ENCODE data around the gene ATP11C. TPM values are rescaled to one million over a fixed set of nuclear protein-coding genes. Genes with fewer than 3 reads are reported as not detected.
"Not testable (repeated sequence)": the region's sequence is repeated elsewhere in the genome, so short reads cannot be mapped to it uniquely, and the experiment has no call there.

ATP11C gene
- total RNA-seq, 5 donors from 2014 or later (not counting 1 experiment from before 2014, with no cell fraction given), result 18.4 to 27.1 (median 23.1) TPM

GRCh38 chrX:139969286-139969685 lies 36.4 kb upstream of the ATP11C start:
- no peak for ATAC-seq (replicated peaks in 1 of 4)
- H3K4me3 Mint-ChIP-seq, result no peak overlapping the region
- WGBS (ENCODE audit: insufficient coverage), result no CpG with 5 or more reads among the region's 2 CpGs
- no peaks in the 10 kb centered on the region for H3K27me3 ChIP-seq (replicated peaks in 1 of 2; ENCODE audit: control insufficient read depth in 2 of 2, extremely low read depth in 1 of 2, insufficient read depth in 2 of 2, low read length in 1 of 2)
- H3K36me3 ChIP-seq (ENCODE audit: control insufficient read depth in 2 of 2, extremely low read depth in 1 of 2, insufficient read depth in 1 of 2, low read length in 1 of 2), result no peaks in the 10 kb centered on the region
- H3K27me3 Mint-ChIP-seq, result peaks cover 0 to 43% of the 10 kb centered on the region in 2 donors
- H3K4me1 ChIP-seq (ENCODE audit: control insufficient read depth in 1 of 2, extremely low read depth in 1 of 2, insufficient read depth in 2 of 2, low read length in 2 of 2), result no peaks in the 10 kb centered on the region
- H3K27ac ChIP-seq (ENCODE audit: low read length), result no peak overlapping the region
- no peaks in the 10 kb centered on the region for H3K36me3 Mint-ChIP-seq
- H3K4me1 Mint-ChIP-seq, result peaks cover 2 to 6% (median 2%) of the 10 kb centered on the region in 3 donors
- H3K9me3 Mint-ChIP-seq, result no peaks in the 10 kb centered on the region
- no peaks in the 10 kb centered on the region for H3K9me3 ChIP-seq
- no peak overlapping the region for H3K27ac Mint-ChIP-seq
- POLR2A ChIA-PET, result no interaction called here
- CTCF ChIA-PET, result no interaction called here
- H3K4me3 ChIP-seq (ENCODE audit: control insufficient read depth in 1 of 2, extremely low read depth in 1 of 2, low read length in 1 of 2), result no peak overlapping the region
- DNase-seq, result no peak

DNA sequence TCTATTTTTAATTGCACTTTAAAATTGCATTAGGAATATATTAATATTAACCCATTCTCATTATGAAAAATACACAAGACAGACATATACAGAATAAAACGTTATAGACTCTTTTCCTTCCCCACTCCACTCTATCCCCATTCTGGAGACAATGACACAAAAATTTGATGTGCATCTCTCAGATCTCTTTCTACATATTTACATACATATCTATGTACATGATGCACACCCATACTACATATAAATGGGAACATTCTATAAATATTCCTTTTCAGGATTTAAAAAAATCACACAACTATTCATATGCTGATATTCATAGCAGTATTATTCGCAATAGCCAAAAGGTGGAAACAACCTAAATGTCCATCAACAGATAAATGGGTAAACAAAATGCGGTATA lies 34.9 kb upstream of the ATP11C start:
- Histone ChIP-seq H3K4me1 (ENCODE audit: control insufficient read depth in 1 of 2, extremely low read depth in 1 of 2, insufficient read depth in 2 of 2, low read length in 2 of 2) (no peaks in the 10 kb centered on the region), H3K27ac (ENCODE audit: low read length) (no peak overlapping the region), H3K4me3 (ENCODE audit: control insufficient read depth in 1 of 2, extremely low read depth in 1 of 2, low read length in 1 of 2) (no peak overlapping the region), H3K36me3 (ENCODE audit: control insufficient read depth in 2 of 2, extremely low read depth in 1 of 2, insufficient read depth in 1 of 2, low read length in 1 of 2) (no peaks in the 10 kb centered on the region), H3K9me3 (no peaks in the 10 kb centered on the region), H3K27me3 (replicated peaks in 1 of 2; ENCODE audit: control insufficient read depth in 2 of 2, extremely low read depth in 1 of 2, insufficient read depth in 2 of 2, low read length in 1 of 2) (no peaks in the 10 kb centered on the region)
- Mint-ChIP-seq H3K4me3 (no peak overlapping the region), H3K9me3 (no peaks in the 10 kb centered on the region), H3K4me1 (peaks cover 2 to 6% (median 2%) of the 10 kb centered on the region in 3 donors), H3K36me3 (no peaks in the 10 kb centered on the region), H3K27ac (no peak overlapping the region), H3K27me3 (peaks cover 0 to 39% of the 10 kb centered on the region in 2 donors)
- ATAC-seq (replicated peaks in 1 of 4) (no peak), DNase-seq (no peak)
- WGBS (ENCODE audit: insufficient coverage), result no CpG with 5 or more reads among the region's 3 CpGs
- ChIA-PET CTCF (no interaction called here), POLR2A (no interaction called here)

DNA sequence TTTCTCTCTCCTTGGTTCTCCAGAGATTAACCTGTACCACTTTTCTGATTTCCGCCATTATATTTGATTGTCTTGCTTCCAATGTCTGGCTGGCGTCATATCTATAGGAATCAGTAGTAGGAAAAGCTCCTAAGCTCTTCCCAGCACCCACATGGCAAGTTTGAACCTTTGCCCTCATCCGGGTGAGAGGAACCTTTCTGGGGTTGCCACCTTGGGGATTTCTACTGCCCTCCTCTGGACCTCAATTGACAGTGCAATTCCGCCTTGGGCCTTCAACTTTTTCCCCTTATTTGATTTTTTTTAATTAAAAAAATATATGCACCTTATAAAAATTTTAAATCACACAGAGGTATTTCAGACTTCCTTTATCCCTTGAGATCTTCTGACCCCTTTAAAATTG lies 34.4 kb upstream of the ATP11C start:
- Mint-ChIP-seq H3K27me3 (peaks cover 0 to 37% of the 10 kb centered on the region in 2 donors), H3K4me3 (no peak overlapping the region), H3K9me3 (no peaks in the 10 kb centered on the region), H3K4me1 (peaks cover 2 to 6% (median 2%) of the 10 kb centered on the region in 3 donors), H3K27ac (no peak overlapping the region), H3K36me3 (no peaks in the 10 kb centered on the region)
- Histone ChIP-seq H3K4me1 (ENCODE audit: control insufficient read depth in 1 of 2, extremely low read depth in 1 of 2, insufficient read depth in 2 of 2, low read length in 2 of 2) (no peaks in the 10 kb centered on the region), H3K27me3 (replicated peaks in 1 of 2; ENCODE audit: control insufficient read depth in 2 of 2, extremely low read depth in 1 of 2, insufficient read depth in 2 of 2, low read length in 1 of 2) (no peaks in the 10 kb centered on the region), H3K36me3 (ENCODE audit: control insufficient read depth in 2 of 2, extremely low read depth in 1 of 2, insufficient read depth in 1 of 2, low read length in 1 of 2) (no peaks in the 10 kb centered on the region), H3K9me3 (no peaks in the 10 kb centered on the region), H3K27ac (ENCODE audit: low read length) (no peak overlapping the region), H3K4me3 (ENCODE audit: control insufficient read depth in 1 of 2, extremely low read depth in 1 of 2, low read length in 1 of 2) (no peak overlapping the region)
- WGBS (ENCODE audit: insufficient coverage), result no CpG with 5 or more reads among the region's 4 CpGs
- no peak for ATAC-seq (replicated peaks in 1 of 4)
- ChIA-PET CTCF (interaction anchor here in 1 of 2 donors (0.6 kb wide), 1 partner anchor 535 kb away, joined by 6 read pairs; no protein-coding TSS in a partner anchor), POLR2A (no interaction called here)
- DNase-seq, result peak in 1 of 35 experiments; percentile 1

- no CpG with 5 or more reads among the region's 3 CpGs for WGBS (ENCODE audit: insufficient coverage)
- H3K27ac ChIP-seq (ENCODE audit: low read length); H3K27ac Mint-ChIP-seq; H3K9me3 ChIP-seq; H3K9me3 Mint-ChIP-seq; H3K36me3 ChIP-seq (ENCODE audit: control insufficient read depth in 2 of 2, extremely low read depth in 1 of 2, insufficient read depth in 1 of 2, low read length in 1 of 2); H3K4me3 ChIP-seq (ENCODE audit: control insufficient read depth in 1 of 2, extremely low read depth in 1 of 2, low read length in 1 of 2); H3K4me1 ChIP-seq (ENCODE audit: control insufficient read depth in 1 of 2, extremely low read depth in 1 of 2, insufficient read depth in 2 of 2, low read length in 2 of 2); ATAC-seq (replicated peaks in 1 of 4); H3K4me1 Mint-ChIP-seq; H3K4me3 Mint-ChIP-seq; H3K27me3 ChIP-seq (replicated peaks in 1 of 2; ENCODE audit: control insufficient read depth in 2 of 2, extremely low read depth in 1 of 2, insufficient read depth in 2 of 2, low read length in 1 of 2); H3K36me3 Mint-ChIP-seq: not testable (repeated sequence)
- CTCF ChIA-PET, result interaction anchor here (0.6 to 0.7 kb wide), 5 partner anchors 9 to 209 kb away, joined by 3 to 5 read pairs (median 3); no protein-coding TSS in a partner anchor
- DNase-seq, result peak in 1 of 35 experiments; percentile 0
- POLR2A ChIA-PET, result interaction anchor here in 1 of 2 donors (0.7 kb wide), 1 partner anchor 25 kb away, joined by 5 read pairs; no protein-coding TSS in a partner anchor
- peaks cover 0 to 35% of the 10 kb centered on the region in 2 donors for H3K27me3 Mint-ChIP-seq
These were observed 33.3 kb upstream of the ATP11C start for GRCh38 chrX:139966159-139966558.

- Histone ChIP-seq H3K27ac (ENCODE audit: low read length) (no peak within 1 kb of the TSS), H3K36me3 (ENCODE audit: control insufficient read depth in 2 of 2, extremely low read depth in 1 of 2, insufficient read depth in 1 of 2, low read length in 1 of 2) (no peaks in the 10 kb centered on the region), H3K4me1 (ENCODE audit: control insufficient read depth in 1 of 2, extremely low read depth in 1 of 2, insufficient read depth in 2 of 2, low read length in 2 of 2) (no peaks in the 10 kb centered on the region), H3K9me3 (no peaks in the 10 kb centered on the region), H3K27me3 (replicated peaks in 1 of 2; ENCODE audit: control insufficient read depth in 2 of 2, extremely low read depth in 1 of 2, insufficient read depth in 2 of 2, low read length in 1 of 2) (no peaks in the 10 kb centered on the region), H3K4me3 (ENCODE audit: control insufficient read depth in 1 of 2, extremely low read depth in 1 of 2, low read length in 1 of 2) (no peak within 1 kb of the TSS)
- DNase-seq (no peak), ATAC-seq (replicated peaks in 1 of 4) (no peak)
- ChIA-PET CTCF (interaction anchor here (0.6 to 0.7 kb wide), 2 partner anchors 11 to 205 kb away, joined by 3 read pairs; no protein-coding TSS in a partner anchor), POLR2A (interaction anchor here in 1 of 2 donors (0.7 kb wide), 1 partner anchor 24 kb away, joined by 5 read pairs; no protein-coding TSS in a partner anchor)
- peaks cover 0 to 36% of the 10 kb centered on the region in 2 donors for H3K27me3 Mint-ChIP-seq
- WGBS (ENCODE audit: insufficient coverage), result no CpG with 5 or more reads among the region's 7 CpGs
- H3K27ac Mint-ChIP-seq, result no peak within 1 kb of the TSS
- no peaks in the 10 kb centered on the region for H3K9me3 Mint-ChIP-seq
- H3K36me3 Mint-ChIP-seq, result no peaks in the 10 kb centered on the region
- no peak within 1 kb of the TSS for H3K4me3 Mint-ChIP-seq
- H3K4me1 Mint-ChIP-seq, result peaks cover 0 to 2% (median 0%) of the 10 kb centered on the region in 3 donors
These were observed 32.6 kb upstream of the ATP11C start, which contains the start of gene CXorf66 for GRCh38 chrX:139965421-139965820. CXorf66 (minus strand) TSS chrX:139965521; CDS start chrX:139965496, 25 bp downstream.

- H3K9me3 Mint-ChIP-seq; H3K4me3 ChIP-seq (ENCODE audit: control insufficient read depth in 1 of 2, extremely low read depth in 1 of 2, low read length in 1 of 2); CTCF ChIA-PET; DNase-seq; H3K36me3 Mint-ChIP-seq; H3K27ac ChIP-seq (ENCODE audit: low read length); H3K27me3 ChIP-seq (replicated peaks in 1 of 2; ENCODE audit: control insufficient read depth in 2 of 2, extremely low read depth in 1 of 2, insufficient read depth in 2 of 2, low read length in 1 of 2); POLR2A ChIA-PET; H3K27ac Mint-ChIP-seq; H3K4me1 ChIP-seq (ENCODE audit: control insufficient read depth in 1 of 2, extremely low read depth in 1 of 2, insufficient read depth in 2 of 2, low read length in 2 of 2); H3K36me3 ChIP-seq (ENCODE audit: control insufficient read depth in 2 of 2, extremely low read depth in 1 of 2, insufficient read depth in 1 of 2, low read length in 1 of 2); H3K4me3 Mint-ChIP-seq; H3K9me3 ChIP-seq; ATAC-seq (replicated peaks in 1 of 4); H3K4me1 Mint-ChIP-seq: not testable (repeated sequence)
- H3K27me3 Mint-ChIP-seq, result peaks cover 5 to 33% of the 10 kb centered on the region in 2 donors
- WGBS (ENCODE audit: insufficient coverage), result no CpG with 5 or more reads among the region's 2 CpGs
These were observed 28.2 kb upstream of the ATP11C start for GRCh38 chrX:139961091-139961490.

Data from T-cell (primary cell).